Measurements from ENCODE around the gene NOP14. TPM values are rescaled to one million over a fixed set of nuclear protein-coding genes. Genes with fewer than 3 reads are reported as not detected.

NOP14 gene
- total RNA-seq, 2 experiments from 2014 or later = 21.8 TPM

- peak overlapping the region in 1 of 2 donors; percentile 17 for H3K27ac ChIP-seq (ENCODE audit: low read depth in 1 of 2, low read length in 2 of 2)
- intact Hi-C loops (cut with DNase I, micrococcal nuclease) = no loop called here
- peaks cover 78% of the 10 kb centered on the region for H3K36me3 ChIP-seq (ENCODE audit: insufficient read depth, low read length)
- peaks cover 33% of the 10 kb centered on the region for H3K4me1 Mint-ChIP-seq (ENCODE audit: low read depth)
- ATAC-seq (ENCODE audit: poor library complexity) = no peak
- ChIA-PET POLR2A (interaction anchor here (0.7 to 2.6 kb wide), 2 partner anchors 38 to 86 kb away, joined by 3 to 7 read pairs; partner anchors contain the start of genes GRK4 and NOP14), CTCF (no interaction called here)
- H3K9me3 ChIP-seq (ENCODE audit: control insufficient read depth in 1 of 2, insufficient read depth in 1 of 2, low read length in 2 of 2) = no peaks in the 10 kb centered on the region
- no peak for TF ChIP-seq CTCF (IDR thresholded peaks at IDR 0.05)
- peaks cover 81% of the 10 kb centered on the region for H3K36me3 Mint-ChIP-seq (ENCODE audit: low read depth)
- DNase-seq = no peak
- peaks cover 22% of the 10 kb centered on the region for H3K4me1 ChIP-seq (ENCODE audit: insufficient read depth, low read length)
- H3K27me3 Mint-ChIP-seq = no peaks in the 10 kb centered on the region
- no peak overlapping the region for H3K4me3 Mint-ChIP-seq
- H3K9me3 Mint-ChIP-seq = no peaks in the 10 kb centered on the region
- no peaks in the 10 kb centered on the region for H3K27me3 ChIP-seq (ENCODE audit: control insufficient read depth in 1 of 2, insufficient read depth in 2 of 2, low read length in 2 of 2)
- no peak overlapping the region for H3K27ac Mint-ChIP-seq
- H3K4me3 ChIP-seq (ENCODE audit: low read length) = no peak overlapping the region
Measured at GRCh38 chr4:2925496-2925895, 37.7 kb downstream of the NOP14 start.

- ChIA-PET POLR2A (interaction anchor here (0.7 to 2.6 kb wide), 2 partner anchors 38 to 86 kb away, joined by 3 to 7 read pairs; partner anchors contain the start of genes GRK4 and NOP14), CTCF (interaction anchor here (1.0 to 1.7 kb wide), 2 partner anchors 18 to 29 kb away, joined by 3 to 4 read pairs; no protein-coding TSS in a partner anchor)
- DNase-seq (no peak), ATAC-seq (ENCODE audit: poor library complexity) (no peak)
- Mint-ChIP-seq H3K4me3 (no peak overlapping the region), H3K27me3 (no peaks in the 10 kb centered on the region), H3K9me3 (no peaks in the 10 kb centered on the region), H3K27ac (peak overlapping the region; percentile 81), H3K36me3 (ENCODE audit: low read depth) (peaks cover 84% of the 10 kb centered on the region), H3K4me1 (ENCODE audit: low read depth) (peaks cover 37% of the 10 kb centered on the region)
- Histone ChIP-seq H3K36me3 (ENCODE audit: insufficient read depth, low read length) (peaks cover 71% of the 10 kb centered on the region), H3K4me1 (ENCODE audit: insufficient read depth, low read length) (peaks cover 22% of the 10 kb centered on the region), H3K9me3 (ENCODE audit: control insufficient read depth in 1 of 2, insufficient read depth in 1 of 2, low read length in 2 of 2) (no peaks in the 10 kb centered on the region), H3K27me3 (ENCODE audit: control insufficient read depth in 1 of 2, insufficient read depth in 2 of 2, low read length in 2 of 2) (no peaks in the 10 kb centered on the region), H3K4me3 (ENCODE audit: low read length) (no peak overlapping the region), H3K27ac (ENCODE audit: low read depth in 1 of 2, low read length in 2 of 2) (peak overlapping the region in 1 of 2 donors; percentile 17)
- intact Hi-C loops (cut with DNase I, micrococcal nuclease) = loop anchor here in 1 of 2 experiments (5.0 kb wide), 1 partner anchor 37 kb away; the partner anchor contains the start of genes GRK4 and NOP14
- no peak for TF ChIP-seq CTCF (IDR thresholded peaks at IDR 0.05)
Measured at GRCh38 chr4:2924765-2925301, 38.4 kb downstream of the NOP14 start.

GRCh38 chr4:2924286-2924685 lies 38.9 kb downstream of the NOP14 start:
- CTCF ChIA-PET = interaction anchor here (1.0 to 1.7 kb wide), 2 partner anchors 17 to 30 kb away, joined by 3 to 4 read pairs; no protein-coding TSS in a partner anchor

More at GRCh38 chr4:2924286-2924685, 38.9 kb downstream of the NOP14 start:
- POLR2A ChIA-PET = interaction anchor here (1.2 to 2.6 kb wide), 3 partner anchors 11 to 111 kb away, joined by 3 to 7 read pairs (median 4); partner anchors contain the start of genes GRK4 and NOP14
- peaks cover 43% of the 10 kb centered on the region for H3K4me1 Mint-ChIP-seq (ENCODE audit: low read depth)
- Histone ChIP-seq H3K27ac (ENCODE audit: low read depth in 1 of 2, low read length in 2 of 2) (peak overlapping the region in 1 of 2 donors; percentile 5), H3K27me3 (ENCODE audit: control insufficient read depth in 1 of 2, insufficient read depth in 2 of 2, low read length in 2 of 2) (no peaks in the 10 kb centered on the region), H3K4me1 (ENCODE audit: insufficient read depth, low read length) (peaks cover 22% of the 10 kb centered on the region), H3K36me3 (ENCODE audit: insufficient read depth, low read length) (peaks cover 66% of the 10 kb centered on the region), H3K4me3 (ENCODE audit: low read length) (no peak overlapping the region), H3K9me3 (ENCODE audit: control insufficient read depth in 1 of 2, insufficient read depth in 1 of 2, low read length in 2 of 2) (no peaks in the 10 kb centered on the region)
- H3K36me3 Mint-ChIP-seq (ENCODE audit: low read depth) = peaks cover 84% of the 10 kb centered on the region
- H3K27me3 Mint-ChIP-seq = no peaks in the 10 kb centered on the region
- H3K4me3 Mint-ChIP-seq = no peak overlapping the region
- ATAC-seq (ENCODE audit: poor library complexity) = no peak
- intact Hi-C loops (cut with DNase I, micrococcal nuclease) = loop anchor here in 1 of 2 experiments (5.0 kb wide), 1 partner anchor 38 kb away; the partner anchor contains the start of genes GRK4 and NOP14
- peak overlapping the region; percentile 81 for H3K27ac Mint-ChIP-seq
- H3K9me3 Mint-ChIP-seq = no peaks in the 10 kb centered on the region
- DNase-seq = no peak
- no peak for TF ChIP-seq CTCF (IDR thresholded peaks at IDR 0.05)

Data from CD4-positive, alpha-beta T cell (primary cell).